ENCODE measurements around the gene NAA38. TPM values are rescaled to one million over a fixed set of nuclear protein-coding genes. Genes with fewer than 3 reads are reported as not detected.
A peak's percentile ranks its signal among the peaks of the same experiment; 100 is the strongest.

The NAA38 gene
- total RNA-seq, 2 experiments from 2014 or later: 15.4 to 16.3 TPM

DNA sequence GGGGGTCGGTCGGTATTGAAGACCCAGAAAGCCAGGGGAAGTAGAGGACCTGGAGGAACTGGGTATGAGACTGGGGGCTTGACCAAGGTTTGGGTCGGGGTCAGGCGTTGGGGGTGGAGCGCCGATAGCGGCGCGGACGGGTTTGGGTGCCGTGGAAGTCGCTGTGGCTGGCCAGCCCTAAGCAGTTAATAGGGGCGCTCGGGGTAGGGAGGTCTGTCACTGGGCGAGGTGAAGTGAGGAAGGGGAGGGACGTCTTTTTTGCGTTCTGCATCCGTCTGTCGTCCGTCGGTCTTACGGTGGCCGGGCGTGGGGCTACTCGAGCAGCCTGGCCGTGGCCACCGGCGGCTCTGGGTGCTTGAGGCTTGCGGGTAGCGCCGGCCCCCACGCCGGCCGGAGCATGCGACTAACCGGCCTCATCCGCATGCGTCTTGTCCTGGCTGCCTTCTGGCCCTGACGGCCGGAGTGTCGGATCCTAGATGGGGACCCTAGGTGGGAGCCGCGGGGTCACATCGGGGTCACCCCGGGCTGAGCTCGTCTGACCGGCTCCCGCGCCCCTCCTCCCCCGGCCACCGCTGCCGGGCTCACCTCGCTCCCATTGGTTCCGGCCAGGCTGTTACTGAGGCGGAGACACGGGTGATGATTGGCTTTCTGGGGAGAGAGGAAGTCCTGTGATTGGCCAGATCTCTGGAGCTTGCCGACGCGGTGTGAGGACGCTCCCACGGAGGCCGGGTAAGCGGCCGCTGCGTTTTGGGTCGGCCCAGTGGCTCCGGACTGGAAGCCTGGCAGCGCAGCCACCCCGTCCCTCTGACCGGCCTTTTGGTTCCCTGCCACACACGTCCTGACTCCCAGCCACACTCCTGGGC, 12.8 kb downstream of the NAA38 start:
- peaks cover 59% of the 10 kb centered on the region for H3K4me1 ChIP-seq (ENCODE audit: insufficient read depth, low read length)
- H3K4me3 ChIP-seq (ENCODE audit: low read length): peak overlapping the region; percentile 84
- peak overlapping the region; percentile 90 for H3K27ac Mint-ChIP-seq
- no peaks in the 10 kb centered on the region for H3K27me3 ChIP-seq (ENCODE audit: control insufficient read depth in 1 of 2, insufficient read depth in 2 of 2, low read length in 2 of 2)
- ChIA-PET CTCF (interaction anchor here (0.5 to 2.2 kb wide), 5 partner anchors 10 to 101 kb away, joined by 3 to 20 read pairs (median 6); partner anchors contain the start of genes KDM6B and NAA38), POLR2A (interaction anchor here (1.0 to 10.1 kb wide), 9 partner anchors 10 to 381 kb away, joined by 3 to 83 read pairs (median 4); partner anchors contain the start of genes CYB5D1, FXR2, KDM6B and NAA38)
- no peaks in the 10 kb centered on the region for H3K9me3 Mint-ChIP-seq
- H3K9me3 ChIP-seq (ENCODE audit: control insufficient read depth in 1 of 2, insufficient read depth in 1 of 2, low read length in 2 of 2): no peaks in the 10 kb centered on the region
- peaks cover 10% of the 10 kb centered on the region for H3K27me3 Mint-ChIP-seq
- H3K27ac ChIP-seq (ENCODE audit: low read depth in 1 of 2, low read length in 2 of 2): peak overlapping the region; percentile 100
- peaks cover 74% of the 10 kb centered on the region for H3K36me3 Mint-ChIP-seq (ENCODE audit: low read depth)
- H3K4me1 Mint-ChIP-seq (ENCODE audit: low read depth): peaks cover 35% of the 10 kb centered on the region
- ATAC-seq (ENCODE audit: poor library complexity): peak; percentile 14
- TF ChIP-seq, protein P1, sequence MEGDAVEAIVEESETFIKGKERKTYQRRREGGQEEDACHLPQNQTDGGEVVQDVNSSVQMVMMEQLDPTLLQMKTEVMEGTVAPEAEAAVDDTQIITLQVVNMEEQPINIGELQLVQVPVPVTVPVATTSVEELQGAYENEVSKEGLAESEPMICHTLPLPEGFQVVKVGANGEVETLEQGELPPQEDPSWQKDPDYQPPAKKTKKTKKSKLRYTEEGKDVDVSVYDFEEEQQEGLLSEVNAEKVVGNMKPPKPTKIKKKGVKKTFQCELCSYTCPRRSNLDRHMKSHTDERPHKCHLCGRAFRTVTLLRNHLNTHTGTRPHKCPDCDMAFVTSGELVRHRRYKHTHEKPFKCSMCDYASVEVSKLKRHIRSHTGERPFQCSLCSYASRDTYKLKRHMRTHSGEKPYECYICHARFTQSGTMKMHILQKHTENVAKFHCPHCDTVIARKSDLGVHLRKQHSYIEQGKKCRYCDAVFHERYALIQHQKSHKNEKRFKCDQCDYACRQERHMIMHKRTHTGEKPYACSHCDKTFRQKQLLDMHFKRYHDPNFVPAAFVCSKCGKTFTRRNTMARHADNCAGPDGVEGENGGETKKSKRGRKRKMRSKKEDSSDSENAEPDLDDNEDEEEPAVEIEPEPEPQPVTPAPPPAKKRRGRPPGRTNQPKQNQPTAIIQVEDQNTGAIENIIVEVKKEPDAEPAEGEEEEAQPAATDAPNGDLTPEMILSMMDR (IDR thresholded peaks at IDR 0.05): no peak
- H3K4me3 Mint-ChIP-seq: peak overlapping the region; percentile 92
- peak; percentile 56 to 94 (median 73) for DNase-seq
- intact Hi-C loops (cut with DNase I, micrococcal nuclease): loop anchor here (1.0 to 10.0 kb wide), 5 partner anchors 9 to 610 kb away; partner anchors contain the start of genes DVL2 (in 2 of the 2), PHF23 (in 2 of the 2), POLR2A (in 1 of the 2) and SLC35G6 (in 1 of the 2)
- peaks cover 49% of the 10 kb centered on the region for H3K36me3 ChIP-seq (ENCODE audit: insufficient read depth, low read length)

DNA sequence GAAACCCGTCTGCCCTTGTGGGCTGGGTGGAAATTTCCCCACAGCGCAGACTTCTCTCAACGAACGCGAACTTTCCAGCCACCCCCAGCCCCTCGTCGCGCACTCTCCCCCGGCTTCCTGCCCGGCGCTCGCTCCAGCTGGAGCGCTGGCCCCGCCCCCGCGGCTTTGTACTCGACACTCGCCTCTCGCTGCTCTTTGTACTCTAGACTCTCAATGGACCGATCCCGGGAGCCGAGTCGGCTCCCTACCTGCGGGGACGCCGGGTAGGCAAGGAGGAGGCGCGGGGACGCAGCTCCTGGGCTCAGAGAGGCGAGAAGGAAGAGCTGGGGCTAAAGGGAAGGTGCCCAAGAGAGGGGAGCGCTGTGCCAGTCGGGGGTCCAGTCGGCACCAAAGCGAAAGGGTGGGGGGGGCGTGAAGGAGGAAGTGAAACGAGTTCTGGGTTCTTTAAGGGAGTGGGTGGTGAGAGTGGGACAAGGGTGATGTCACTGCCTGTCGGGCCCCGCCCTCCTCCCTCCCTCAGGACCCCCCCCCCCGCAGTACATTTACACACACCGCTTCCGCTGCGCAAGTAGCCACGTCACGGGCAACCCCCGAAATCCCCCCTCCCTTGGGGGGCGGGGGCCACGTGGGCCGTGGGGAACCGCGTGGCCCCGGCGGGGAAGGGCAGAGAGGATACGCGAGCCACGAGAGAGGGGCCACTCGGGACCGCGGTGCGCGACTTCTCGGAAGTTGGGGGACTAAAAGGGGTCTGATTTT, 13.6 kb downstream of the NAA38 start:
- TF ChIP-seq, protein P1 (IDR thresholded peaks at IDR 0.05): no peak
- H3K9me3 ChIP-seq (ENCODE audit: control insufficient read depth in 1 of 2, insufficient read depth in 1 of 2, low read length in 2 of 2): no peaks in the 10 kb centered on the region
- DNase-seq (peak; percentile 77 to 98 (median 88)), ATAC-seq (ENCODE audit: poor library complexity) (peak; percentile 15)
- H3K36me3 ChIP-seq (ENCODE audit: insufficient read depth, low read length): peaks cover 41% of the 10 kb centered on the region
- H3K9me3 Mint-ChIP-seq: no peaks in the 10 kb centered on the region
- CTCF ChIA-PET: interaction anchor here (1.6 to 1.7 kb wide), 2 partner anchors 8 to 9 kb away, joined by 4 to 13 read pairs; no protein-coding TSS in a partner anchor
- POLR2A ChIA-PET: interaction anchor here (0.7 to 10.1 kb wide), 6 partner anchors 9 to 601 kb away, joined by 3 to 83 read pairs (median 4); partner anchors contain the start of genes CNTROB, CYB5D1, GABARAP and KDM6B
- peak overlapping the region; percentile 100 for H3K27ac ChIP-seq (ENCODE audit: low read depth in 1 of 2, low read length in 2 of 2)
- H3K4me3 ChIP-seq (ENCODE audit: low read length): peak overlapping the region; percentile 84
- H3K27ac Mint-ChIP-seq: peak overlapping the region; percentile 90
- peak overlapping the region; percentile 92 for H3K4me3 Mint-ChIP-seq
- H3K36me3 Mint-ChIP-seq (ENCODE audit: low read depth): peaks cover 73% of the 10 kb centered on the region
- no peaks in the 10 kb centered on the region for H3K27me3 ChIP-seq (ENCODE audit: control insufficient read depth in 1 of 2, insufficient read depth in 2 of 2, low read length in 2 of 2)
- H3K27me3 Mint-ChIP-seq: peaks cover 10% of the 10 kb centered on the region
- peaks cover 43% of the 10 kb centered on the region for H3K4me1 Mint-ChIP-seq (ENCODE audit: low read depth)
- intact Hi-C loops (cut with DNase I, micrococcal nuclease): loop anchor here (1.0 to 10.0 kb wide), 6 partner anchors 8 to 609 kb away; partner anchors contain the start of genes DVL2 (in 2 of the 2), PHF23 (in 2 of the 2), NAA38 (in 1 of the 2) and POLR2A (in 1 of the 2)
- peaks cover 67% of the 10 kb centered on the region for H3K4me1 ChIP-seq (ENCODE audit: insufficient read depth, low read length)

DNA sequence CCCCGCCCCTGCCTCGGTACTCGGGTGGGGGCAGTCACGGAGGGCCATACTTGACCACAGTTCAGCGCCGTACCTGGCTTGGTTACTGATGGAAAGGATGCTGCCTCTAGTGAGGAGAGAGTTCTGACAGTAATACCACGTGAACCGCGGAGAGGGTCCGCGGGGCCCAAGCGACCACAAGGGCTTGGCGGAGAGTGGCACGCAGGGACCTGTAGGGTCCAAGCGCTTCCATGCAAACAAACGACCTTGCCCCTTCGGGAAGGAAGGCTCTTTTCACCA, 14.2 kb downstream of the NAA38 start:
- intact Hi-C loops (cut with DNase I, micrococcal nuclease): loop anchor here (2.0 to 10.0 kb wide), 5 partner anchors 14 to 608 kb away; partner anchors contain the start of genes DVL2 (in 2 of the 2), PHF23 (in 2 of the 2), NAA38 (in 1 of the 2) and POLR2A (in 1 of the 2)
- peak overlapping the region; percentile 92 for H3K4me3 Mint-ChIP-seq
- TF ChIP-seq, protein P1 (IDR thresholded peaks at IDR 0.05): no peak
- no peaks in the 10 kb centered on the region for H3K9me3 Mint-ChIP-seq
- ATAC-seq (ENCODE audit: poor library complexity): no peak
- Histone ChIP-seq H3K4me3 (ENCODE audit: low read length) (peak overlapping the region; percentile 84), H3K9me3 (ENCODE audit: control insufficient read depth in 1 of 2, insufficient read depth in 1 of 2, low read length in 2 of 2) (no peaks in the 10 kb centered on the region), H3K27ac (ENCODE audit: low read depth in 1 of 2, low read length in 2 of 2) (peak overlapping the region; percentile 100), H3K4me1 (ENCODE audit: insufficient read depth, low read length) (peaks cover 71% of the 10 kb centered on the region), H3K27me3 (ENCODE audit: control insufficient read depth in 1 of 2, insufficient read depth in 2 of 2, low read length in 2 of 2) (no peaks in the 10 kb centered on the region), H3K36me3 (ENCODE audit: insufficient read depth, low read length) (peaks cover 38% of the 10 kb centered on the region)
- ChIA-PET CTCF (interaction anchor here (1.6 to 1.7 kb wide), 2 partner anchors 8 kb away, joined by 4 to 13 read pairs; no protein-coding TSS in a partner anchor), POLR2A (interaction anchor here (0.7 to 10.1 kb wide), 5 partner anchors 8 to 601 kb away, joined by 3 to 83 read pairs (median 5); partner anchors contain the start of genes CNTROB, CYB5D1, GABARAP and KDM6B)
- no peak for DNase-seq
- H3K27me3 Mint-ChIP-seq: peaks cover 10% of the 10 kb centered on the region
- H3K36me3 Mint-ChIP-seq (ENCODE audit: low read depth): peaks cover 71% of the 10 kb centered on the region
- peak overlapping the region; percentile 90 for H3K27ac Mint-ChIP-seq
- peaks cover 48% of the 10 kb centered on the region for H3K4me1 Mint-ChIP-seq (ENCODE audit: low read depth)

Measured in CD4-positive, alpha-beta T cell (primary cell).